Measurements from ENCODE around the gene BICD2. TPM values are rescaled to one million over a fixed set of nuclear protein-coding genes. Genes with fewer than 3 reads are reported as not detected.

The BICD2 gene
- total RNA-seq, 1 donor from 2014 or later, result 33.8 TPM

- intact Hi-C loops (cut with DNase I), result no loop called here
- ATAC-seq (no peak), DNase-seq (ENCODE audit: missing footprints) (no peak)
These were observed 54.7 kb downstream of the BICD2 start for GRCh38 chr9:92709954-92710353.

- intact Hi-C loops (cut with DNase I), result no loop called here
- no peak for ATAC-seq
- no peak for DNase-seq (ENCODE audit: missing footprints)
These were observed 55.4 kb downstream of the BICD2 start for GRCh38 chr9:92709240-92709639.

- no peak for DNase-seq (ENCODE audit: missing footprints)
- ATAC-seq, result no peak
- intact Hi-C loops (cut with DNase I), result no loop called here
These were observed 57.1 kb downstream of the BICD2 start for GRCh38 chr9:92707530-92707929.

- ATAC-seq (peak; percentile 28), DNase-seq (ENCODE audit: missing footprints) (no peak)
- intact Hi-C loops (cut with DNase I), result no loop called here
These were observed 58.3 kb downstream of the BICD2 start for GRCh38 chr9:92706218-92706940.

GRCh38 chr9:92704528-92704927 lies 60.1 kb downstream of the BICD2 start:
- ATAC-seq (no peak), DNase-seq (ENCODE audit: missing footprints) (no peak)
- intact Hi-C loops (cut with DNase I), result no loop called here

GRCh38 chr9:92696619-92697018 lies 68.0 kb downstream of the BICD2 start:
- ATAC-seq, result no peak
- intact Hi-C loops (cut with DNase I), result no loop called here

GRCh38 chr9:92686954-92687353 lies 77.7 kb downstream of the BICD2 start:
- intact Hi-C loops (cut with DNase I), result no loop called here
- DNase-seq (ENCODE audit: missing footprints) (no peak), ATAC-seq (no peak)

More at GRCh38 chr9:92696619-92697018, 68.0 kb downstream of the BICD2 start:
- no peak for DNase-seq (ENCODE audit: missing footprints)

- intact Hi-C loops (cut with DNase I), result no loop called here
- no peak for ATAC-seq
- DNase-seq (ENCODE audit: missing footprints), result no peak
These were observed 79.6 kb downstream of the BICD2 start for GRCh38 chr9:92685022-92685421.

- intact Hi-C loops (cut with DNase I), result no loop called here
- no peak for DNase-seq (ENCODE audit: missing footprints)
- no peak for ATAC-seq
These were observed 82.4 kb downstream of the BICD2 start for GRCh38 chr9:92682269-92682668.

GRCh38 chr9:92680166-92681119 lies 84.2 kb downstream of the BICD2 start:
- ATAC-seq (no peak), DNase-seq (ENCODE audit: missing footprints) (no peak)
- intact Hi-C loops (cut with DNase I), result no loop called here

GRCh38 chr9:92679413-92680165 lies 85.0 kb downstream of the BICD2 start:
- intact Hi-C loops (cut with DNase I), result no loop called here
- ATAC-seq (no peak), DNase-seq (ENCODE audit: missing footprints) (no peak)

- no peak for ATAC-seq
- intact Hi-C loops (cut with DNase I), result loop anchor here (2.0 kb wide), 2 partner anchors 43 to 93 kb away; partner anchors contain the start of gene BICD2
- DNase-seq (ENCODE audit: missing footprints), result no peak
These were observed 93.3 kb downstream of the BICD2 start for GRCh38 chr9:92671323-92671722.

GRCh38 chr9:92669890-92670708 lies 94.5 kb downstream of the BICD2 start, which contains the start of gene IPPK:
TSS of gene IPPK (minus strand) at chr9:92670131. CDS start at chr9:92669988, 143 bp downstream.
- peak; percentile 100 for DNase-seq (ENCODE audit: missing footprints)
- ATAC-seq, result peak; percentile 96
- intact Hi-C loops (cut with DNase I), result loop anchor here (2.0 kb wide), 2 partner anchors 45 to 95 kb away; partner anchors contain the start of gene BICD2

- peak; percentile 6 for ATAC-seq
- no peak for DNase-seq (ENCODE audit: missing footprints)
- intact Hi-C loops (cut with DNase I), result no loop called here
These were observed 95.1 kb downstream of the BICD2 start for GRCh38 chr9:92669527-92669889.

- intact Hi-C loops (cut with DNase I), result no loop called here
- ATAC-seq (peak; percentile 43), DNase-seq (ENCODE audit: missing footprints) (no peak)
These were observed 95.7 kb downstream of the BICD2 start for GRCh38 chr9:92668746-92669526.

- intact Hi-C loops (cut with DNase I), result no loop called here
- DNase-seq (ENCODE audit: missing footprints) (no peak), ATAC-seq (no peak)
These were observed 97.6 kb downstream of the BICD2 start for GRCh38 chr9:92666912-92667532.

GRCh38 chr9:92666236-92666635 lies 98.4 kb downstream of the BICD2 start:
- no peak for ATAC-seq
- no peak for DNase-seq (ENCODE audit: missing footprints)
- intact Hi-C loops (cut with DNase I), result no loop called here

Data from Right ventricle myocardium inferior (tissue), 1 donor.